Pancreas (tissue), 10 donors: Measurements from ENCODE around the gene CRMP1. TPM values are rescaled to one million over a fixed set of nuclear protein-coding genes. Genes with fewer than 3 reads are reported as not detected.

ENCODE experiments used
- ATAC-seq, 4 donors: fragments of 200-7000 bp; cut with Tn5 transposase; one replicate each; pipeline versions ENCODE4 v1.8.0 to v1.9.1; 2020; ENCODE audit warnings: mild to moderate bottlenecking in 4 of 4, moderate library complexity in 4 of 4
- DNase-seq, 6 donors: peaks; one replicate each; pipeline ENCODE4 v3.0.0-alpha.2; 2020
- FAIRE-seq: peaks from 2 replicates; lab custom pipeline; 2012; peaks lifted over from hg19 to GRCh38; lab: Jason Lieb, UNC
- H3K27ac ChIP-seq, 4 donors: fragments of 200-600 bp; sonication (generic); 1 replicate in 3 of 4; 2 replicates in 1 of 4; pipeline versions ENCODE4 v1.5.0 to v1.8.0; 2020
- H3K27me3 ChIP-seq, 4 donors: fragments of 200-600 bp; one replicate each; pipeline ENCODE4 v1.8.0; 2021
- H3K36me3 ChIP-seq, 3 donors: fragments of 200-600 bp; sonication (generic) in 1 of 3; one replicate each; pipeline versions ENCODE4 v1.5.0 to v1.8.0; 2020 to 2021
- H3K4me1 ChIP-seq, 3 donors: fragments of 200-600 bp; one replicate each; pipeline ENCODE4 v1.8.0; 2021
- H3K4me3 ChIP-seq, 4 donors: fragments of 200-600 bp; sonication (generic) in 2 of 4; one replicate each; pipeline versions ENCODE4 v1.5.0 to v1.8.0; 2020 to 2021
- H3K9me3 ChIP-seq, 4 donors: fragments of 200-600 bp; one replicate each; pipeline ENCODE4 v1.8.0; 2021
- WGBS, 2 donors: extraction: QIAGEN DNeasy Blood & Tissue Kit; methylation state at CpG; one replicate each; pipeline ENCODE4 v1.1.7; 2013; 5-methylcytosine and 5-hydroxymethylcytosine counted together
- intact Hi-C, 3 donors: fragments of 100-400 bp; cut with DNase I; formaldehyde crosslinking; loops; one replicate each; pipeline versions ENCODE4 v1.11.1 to v1.14.2; 2022
- polyA plus RNA-seq, 2 donors: library from polyadenylated mRNA; stranded (reverse); fragments of 200-250 nt; gene quantifications; one replicate each; pipeline ENCODE4 v1.2.3, GENCODE V29; 2013
- total RNA-seq, 6 donors: library from RNA; stranded (reverse); fragmentation: NEBNext Ultra II Directional in 4 of 6; extraction: Animal tissue kit (Norgen Biotek cat#: 25700) in 4 of 6; gene quantifications; one replicate each; pipeline versions ENCODE4 v1.2.1 to v1.2.4, GENCODE V29; 2021 to 2023
- TF ChIP-seq, protein P1 (sequence below), 4 donors: fragments of 200-600 bp; sonication (generic) in 3 of 4; IDR thresholded peaks; one replicate each; pipeline versions ENCODE4 v1.5.0 to v1.8.0; 2021; ENCODE audit warnings: antibody characterized with exemption in 4 of 4
- donor health status: healthy with polysubstance abuse.
- donor health status: DM: no; HTN: no; CAD: no; lungs with moderate emphysema.
- donor health status: DM: no; HTN: no; CAD: no.
- donor health status: control.
- donor health status: control.
- donor health status: Bipolar disorder and iron deficiency.
- donor health status: DM: yes; HTN: yes; CAD: no.
- donor health status: DM: no; HTN: no; CAD: no.
- donor health status: DM: no; HTN: no; CAD: no.
- donor health status: DM: yes; HTN: yes; CAD: no.

Gene CRMP1
- total and polyA plus RNA-seq, 8 donors = 0.69 to 21.4 (median 2.6) TPM

DNA sequence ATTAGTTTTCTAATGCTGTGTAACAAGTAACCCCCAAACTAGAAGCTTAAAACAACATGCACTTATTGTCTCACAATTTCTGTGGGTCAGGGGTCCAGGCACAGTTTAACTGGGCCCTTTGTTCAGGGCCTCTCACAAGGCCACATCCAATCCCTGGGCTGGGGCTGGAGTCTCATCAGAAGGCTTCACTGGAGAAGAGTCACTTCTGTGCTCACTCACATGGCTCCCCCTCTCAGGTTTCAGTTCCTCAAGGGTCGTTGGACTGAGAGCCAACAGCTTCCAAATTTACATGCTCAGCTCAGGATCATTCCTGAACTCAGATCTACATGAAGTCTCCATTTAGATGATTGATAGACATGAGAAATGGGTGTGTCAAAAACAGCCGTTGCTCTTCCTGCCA, 104.7 kb downstream of the CRMP1 start:
- Histone ChIP-seq H3K27ac (no peak overlapping the region), H3K9me3 (no peaks in the 10 kb centered on the region), H3K36me3 (peaks cover 0 to 5% (median 0%) of the 10 kb centered on the region in 3 donors), H3K4me1 (peaks cover 0 to 6% (median 4%) of the 10 kb centered on the region in 3 donors), H3K27me3 (no peaks in the 10 kb centered on the region), H3K4me3 (no peak overlapping the region)
- FAIRE-seq = no peak
- no peak for DNase-seq
- no peak for ATAC-seq
- TF ChIP-seq, protein P1, sequence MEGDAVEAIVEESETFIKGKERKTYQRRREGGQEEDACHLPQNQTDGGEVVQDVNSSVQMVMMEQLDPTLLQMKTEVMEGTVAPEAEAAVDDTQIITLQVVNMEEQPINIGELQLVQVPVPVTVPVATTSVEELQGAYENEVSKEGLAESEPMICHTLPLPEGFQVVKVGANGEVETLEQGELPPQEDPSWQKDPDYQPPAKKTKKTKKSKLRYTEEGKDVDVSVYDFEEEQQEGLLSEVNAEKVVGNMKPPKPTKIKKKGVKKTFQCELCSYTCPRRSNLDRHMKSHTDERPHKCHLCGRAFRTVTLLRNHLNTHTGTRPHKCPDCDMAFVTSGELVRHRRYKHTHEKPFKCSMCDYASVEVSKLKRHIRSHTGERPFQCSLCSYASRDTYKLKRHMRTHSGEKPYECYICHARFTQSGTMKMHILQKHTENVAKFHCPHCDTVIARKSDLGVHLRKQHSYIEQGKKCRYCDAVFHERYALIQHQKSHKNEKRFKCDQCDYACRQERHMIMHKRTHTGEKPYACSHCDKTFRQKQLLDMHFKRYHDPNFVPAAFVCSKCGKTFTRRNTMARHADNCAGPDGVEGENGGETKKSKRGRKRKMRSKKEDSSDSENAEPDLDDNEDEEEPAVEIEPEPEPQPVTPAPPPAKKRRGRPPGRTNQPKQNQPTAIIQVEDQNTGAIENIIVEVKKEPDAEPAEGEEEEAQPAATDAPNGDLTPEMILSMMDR (IDR thresholded peaks at IDR 0.05) = no peak
- intact Hi-C loops = no loop called here
- WGBS, 2 donors = 64 to 66% methylated on average over 2 of the region's 2 CpGs

DNA sequence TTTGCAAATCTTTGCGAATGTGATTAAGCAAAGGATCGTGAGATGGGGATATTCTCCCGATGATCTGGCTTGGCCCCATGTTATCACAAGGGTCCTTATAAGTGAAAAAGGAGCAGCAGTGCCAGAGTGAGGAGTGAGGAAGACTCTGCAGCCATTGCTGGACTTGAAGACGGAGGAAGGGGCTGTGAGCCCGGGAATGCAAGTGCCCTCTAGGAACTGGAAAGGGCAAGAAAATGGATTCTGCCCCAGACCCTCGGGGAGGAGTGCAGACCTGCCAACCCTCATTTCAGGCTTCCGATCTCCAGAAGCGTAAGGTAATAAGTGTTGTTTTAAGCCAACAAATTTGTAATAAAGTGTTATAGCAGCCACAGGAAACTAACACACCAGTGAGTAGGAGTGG, 105.6 kb downstream of the CRMP1 start:
- H3K36me3 ChIP-seq = peaks cover 0 to 5% (median 0%) of the 10 kb centered on the region in 3 donors
- FAIRE-seq = no peak
- no peak overlapping the region for H3K27ac ChIP-seq
- no peaks in the 10 kb centered on the region for H3K27me3 ChIP-seq
- H3K9me3 ChIP-seq = no peaks in the 10 kb centered on the region
- no peak for DNase-seq
- TF ChIP-seq, protein P1 (IDR thresholded peaks at IDR 0.05) = no peak
- H3K4me3 ChIP-seq = no peak overlapping the region
- H3K4me1 ChIP-seq = peaks cover 0 to 6% (median 4%) of the 10 kb centered on the region in 3 donors
- ATAC-seq = no peak
- 96 to 97% methylated on average over 8 of the region's 8 CpGs for WGBS, 2 donors
- intact Hi-C loops = no loop called here

DNA sequence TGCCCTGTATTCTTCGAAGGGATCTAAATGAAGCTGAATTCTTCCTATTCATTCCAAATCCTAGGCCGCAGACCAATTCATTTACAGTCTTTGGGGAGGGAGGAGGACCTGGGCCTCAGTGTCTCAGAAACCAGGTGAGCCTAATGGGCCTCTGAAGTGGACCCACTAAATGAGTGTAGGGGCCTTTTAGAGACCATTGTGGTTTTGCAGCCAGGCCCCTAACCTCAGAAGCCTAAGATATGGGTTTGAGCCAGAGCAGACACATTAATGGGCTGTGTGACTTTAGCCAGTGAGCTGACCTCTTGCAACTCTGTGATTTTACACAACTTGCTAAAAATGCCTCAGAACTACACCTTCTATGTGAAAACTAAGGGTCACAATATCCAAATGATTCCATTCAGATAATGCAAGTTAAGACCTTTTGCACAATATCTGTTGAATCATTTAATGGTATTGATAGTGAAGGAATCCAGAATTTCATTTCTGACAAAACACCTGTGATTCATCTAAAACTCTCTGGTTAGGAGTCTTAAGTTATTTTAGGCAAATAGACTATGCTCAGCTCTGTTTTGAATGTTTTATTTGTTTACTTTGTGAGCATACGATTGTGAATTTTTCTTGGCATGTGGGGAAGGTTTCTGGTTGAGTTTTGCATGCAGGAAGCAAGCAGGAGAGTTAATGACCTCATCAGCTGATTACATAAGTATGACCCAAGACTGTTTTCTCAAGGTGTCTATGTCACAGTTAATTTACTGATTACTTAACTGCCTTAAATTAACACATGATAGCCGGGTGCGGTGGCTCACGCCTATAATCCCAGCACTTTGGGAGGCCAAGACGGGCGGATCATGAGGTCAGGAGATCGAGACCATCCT, 106.8 kb downstream of the CRMP1 start:
- H3K9me3 ChIP-seq = no peaks in the 10 kb centered on the region
- H3K4me1 ChIP-seq = peaks cover 0 to 6% (median 4%) of the 10 kb centered on the region in 3 donors
- WGBS, 2 donors = 70 to 73% methylated on average over 9 of the region's 9 CpGs
- H3K36me3 ChIP-seq = peaks cover 0 to 5% (median 0%) of the 10 kb centered on the region in 3 donors
- intact Hi-C loops = no loop called here
- no peak overlapping the region for H3K4me3 ChIP-seq
- TF ChIP-seq, protein P1 (IDR thresholded peaks at IDR 0.05) = no peak
- no peaks in the 10 kb centered on the region for H3K27me3 ChIP-seq
- DNase-seq = peak in 1 of 6 donors; percentile 19
- peak; percentile 60 to 82 (median 70) for ATAC-seq
- H3K27ac ChIP-seq = peak overlapping the region in 3 of 4 donors; percentile 18 to 42 (median 20)
- FAIRE-seq = no peak

DNA sequence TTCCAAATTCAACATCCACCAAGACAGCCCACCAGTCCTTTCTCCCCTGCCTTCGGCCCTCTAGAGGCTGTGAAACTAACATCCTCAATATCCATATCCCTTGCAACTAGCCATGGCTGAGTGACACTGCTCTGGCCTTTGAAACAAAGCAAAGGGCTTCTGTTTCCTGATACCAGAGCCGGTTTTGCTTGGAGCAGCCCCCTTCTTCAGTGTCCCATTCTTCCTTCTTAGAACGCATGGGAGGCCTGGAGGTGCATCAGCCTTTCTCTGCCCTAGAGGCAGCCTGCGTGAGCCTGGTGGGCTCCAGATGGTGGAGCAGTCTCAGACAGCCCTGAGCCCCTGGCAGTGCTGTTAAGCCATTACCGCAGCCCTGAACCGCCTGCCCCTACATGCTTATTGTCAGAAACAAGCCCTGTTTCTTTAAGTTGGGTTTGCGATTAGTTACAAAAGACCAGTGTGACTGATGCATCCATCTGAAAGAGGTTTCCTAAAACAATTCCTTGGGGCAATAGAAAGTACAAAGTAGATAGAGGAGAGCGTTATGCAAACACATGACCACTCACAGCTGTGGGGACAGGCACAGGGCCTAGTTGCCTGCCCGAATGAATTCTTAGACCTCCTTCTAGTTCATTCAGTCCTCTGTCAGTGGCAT, 107.8 kb downstream of the CRMP1 start:
- ATAC-seq (no peak), FAIRE-seq (no peak), DNase-seq (no peak)
- no peak overlapping the region for H3K4me3 ChIP-seq
- 91 to 93% methylated on average over 9 of the region's 9 CpGs for WGBS, 2 donors
- no peaks in the 10 kb centered on the region for H3K27me3 ChIP-seq
- no peaks in the 10 kb centered on the region for H3K9me3 ChIP-seq
- TF ChIP-seq, protein P1 (IDR thresholded peaks at IDR 0.05) = no peak
- intact Hi-C loops = no loop called here
- no peak overlapping the region for H3K27ac ChIP-seq
- peaks cover 0 to 6% (median 4%) of the 10 kb centered on the region in 3 donors for H3K4me1 ChIP-seq
- H3K36me3 ChIP-seq = peaks cover 0 to 5% (median 0%) of the 10 kb centered on the region in 3 donors
